Stimulated activated CD4-positive, alpha-beta T cell treated with anti-CD3 and anti-CD28 coated beads, Interleukin-1b, Interleukin-23, amount 100 ng/mL, for 48 hours (primary cell): Measurements from ENCODE around the gene ANXA1.

Source experiments
- DNase-seq: peaks from one replicate; pipeline ENCODE4 v3.0.0-alpha.2; 2020

ANXA1 gene

DNA sequence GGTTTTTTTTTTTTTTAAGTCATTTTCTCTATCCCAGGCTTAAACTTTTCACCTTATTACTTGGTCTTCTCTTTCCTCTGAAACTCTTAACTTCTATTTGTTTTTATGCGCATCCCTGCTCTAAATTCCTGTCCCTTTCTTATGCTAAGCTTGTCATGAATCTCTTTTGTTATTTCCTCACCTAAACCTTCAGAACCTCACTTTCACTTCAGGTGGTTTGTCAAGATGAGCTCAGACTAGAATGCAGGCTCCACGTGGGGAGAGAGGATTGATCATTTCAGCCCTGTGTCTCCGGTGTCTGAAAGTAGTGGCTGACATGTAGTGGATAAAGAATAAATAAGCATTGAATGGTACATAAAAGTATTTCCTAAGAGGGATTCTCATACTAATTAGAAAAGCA lies 63.6 kb downstream of the ANXA1 start:
- DNase-seq, result no peak

DNA sequence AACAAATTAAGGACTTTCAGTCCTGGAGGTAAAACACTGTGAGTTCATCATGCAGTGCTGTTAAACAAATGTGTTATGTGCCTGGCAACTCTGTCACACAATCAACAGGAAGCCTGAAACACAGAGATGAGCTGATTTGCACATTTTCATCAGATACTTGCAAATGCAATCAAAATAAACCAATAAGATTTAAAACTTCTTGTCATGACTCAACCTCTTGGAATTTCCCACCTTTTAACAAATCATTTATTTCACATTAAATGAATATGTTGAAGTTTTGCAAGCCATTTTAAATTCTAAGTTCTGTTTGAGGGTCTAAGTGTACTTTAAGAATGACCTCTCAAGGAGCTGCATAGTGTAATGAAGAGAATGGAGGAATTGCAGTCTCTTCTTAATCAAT lies 64.4 kb downstream of the ANXA1 start:
- no peak for DNase-seq
